Measurements from ENCODE around the gene DCN. TPM values are rescaled to one million over a fixed set of nuclear protein-coding genes. Genes with fewer than 3 reads are reported as not detected.

DCN gene
- total RNA-seq, 1 donor from 2014 or later = 32.6 TPM

DNA sequence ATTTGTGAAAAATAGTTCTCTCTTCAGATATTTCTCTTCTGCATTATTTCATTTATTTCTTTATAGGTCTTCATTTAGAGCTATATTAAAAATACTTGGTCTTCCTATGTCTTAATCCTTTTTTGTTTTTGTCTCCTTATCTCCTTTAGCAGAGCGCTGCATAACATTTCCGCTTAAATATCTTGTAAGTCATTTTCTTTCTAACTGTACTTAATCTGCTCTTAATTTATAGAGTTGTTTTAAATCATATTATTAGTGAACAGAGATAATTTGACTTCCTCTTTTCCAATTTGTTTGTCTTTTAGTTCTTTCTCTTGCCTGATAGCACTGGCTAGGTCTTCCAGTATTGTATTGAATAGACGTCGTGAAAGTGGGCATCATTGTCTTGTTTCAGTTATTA is 89.3 kb downstream of the DCN start:
- no peak overlapping the region for H3K4me3 ChIP-seq (ENCODE audit: low read depth, low read length)
- FAIRE-seq (no peak), DNase-seq (ENCODE audit: low read depth) (no peak)
- TF ChIP-seq, protein P1, sequence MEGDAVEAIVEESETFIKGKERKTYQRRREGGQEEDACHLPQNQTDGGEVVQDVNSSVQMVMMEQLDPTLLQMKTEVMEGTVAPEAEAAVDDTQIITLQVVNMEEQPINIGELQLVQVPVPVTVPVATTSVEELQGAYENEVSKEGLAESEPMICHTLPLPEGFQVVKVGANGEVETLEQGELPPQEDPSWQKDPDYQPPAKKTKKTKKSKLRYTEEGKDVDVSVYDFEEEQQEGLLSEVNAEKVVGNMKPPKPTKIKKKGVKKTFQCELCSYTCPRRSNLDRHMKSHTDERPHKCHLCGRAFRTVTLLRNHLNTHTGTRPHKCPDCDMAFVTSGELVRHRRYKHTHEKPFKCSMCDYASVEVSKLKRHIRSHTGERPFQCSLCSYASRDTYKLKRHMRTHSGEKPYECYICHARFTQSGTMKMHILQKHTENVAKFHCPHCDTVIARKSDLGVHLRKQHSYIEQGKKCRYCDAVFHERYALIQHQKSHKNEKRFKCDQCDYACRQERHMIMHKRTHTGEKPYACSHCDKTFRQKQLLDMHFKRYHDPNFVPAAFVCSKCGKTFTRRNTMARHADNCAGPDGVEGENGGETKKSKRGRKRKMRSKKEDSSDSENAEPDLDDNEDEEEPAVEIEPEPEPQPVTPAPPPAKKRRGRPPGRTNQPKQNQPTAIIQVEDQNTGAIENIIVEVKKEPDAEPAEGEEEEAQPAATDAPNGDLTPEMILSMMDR (IDR thresholded peaks at IDR 0.05; ENCODE audit: insufficient read depth, low read length, severe bottlenecking) = no peak
- H3K27me3 ChIP-seq (ENCODE audit: control insufficient read depth, insufficient read depth, low read length) = no peaks in the 10 kb centered on the region
- H3K36me3 ChIP-seq (ENCODE audit: control insufficient read depth, insufficient read depth, low read length) = no peaks in the 10 kb centered on the region

- H3K27me3 ChIP-seq (ENCODE audit: control insufficient read depth, insufficient read depth, low read length) = no peaks in the 10 kb centered on the region
- TF ChIP-seq, protein P1 (IDR thresholded peaks at IDR 0.05; ENCODE audit: insufficient read depth, low read length, severe bottlenecking) = no peak
- H3K4me3 ChIP-seq (ENCODE audit: low read depth, low read length) = no peak overlapping the region
- H3K36me3 ChIP-seq (ENCODE audit: control insufficient read depth, insufficient read depth, low read length) = no peaks in the 10 kb centered on the region
- FAIRE-seq = peak; percentile 36
- no peak for DNase-seq (ENCODE audit: low read depth)
These were observed 90.5 kb downstream of the DCN start for GRCh38 chr12:91091916-91092715.

Other genes starting within 250 kb of the DCN start
- gene CCER1, start 227.6 kb downstream of the DCN start, total RNA-seq = not detected in 2 replicates
- not detected in 2 replicates for gene EPYC, start 177.8 kb downstream of the DCN start, total RNA-seq
- not detected in 2 replicates for gene KERA, start 124.8 kb downstream of the DCN start, total RNA-seq
- 0.38 and 14.2 TPM in 2 replicates for gene LUM, start 71.3 kb downstream of the DCN start, total RNA-seq